HepG2 (cell line): ENCODE measurements around the gene ABCA2. TPM values are rescaled to one million over a fixed set of nuclear protein-coding genes. Genes with fewer than 3 reads are reported as not detected.

Experiments used
- ATF7-NPFF ChIP-seq: sonication (generic); formaldehyde crosslinking; IDR thresholded peaks from 2 replicates; pipeline ENCODE4 v1.8.1; 2023; ENCODE audit warnings: mild to moderate bottlenecking, low read depth, missing genetic modification reagents, moderate library complexity
- CSRNP1 ChIP-seq: sonication (generic); formaldehyde crosslinking; IDR thresholded peaks from 2 replicates; pipeline ENCODE4 v1.8.1; 2023; ENCODE audit warnings: mild to moderate bottlenecking, missing genetic modification reagents
- HBP1 ChIP-seq: IDR thresholded peaks from 2 replicates; pipeline ENCODE4 v1.6.1; 2016; ENCODE audit warnings: low read depth, control low read depth
- HNF4G ChIP-seq, 2 experiments: sonication (generic) in 1 of 2; formaldehyde crosslinking in 1 of 2; IDR thresholded peaks; 2 replicates each; pipeline versions ENCODE4 v1.4.0 to v1.6.1; 2011 to 2020; ENCODE audit warnings: borderline replicate concordance in 2 of 2, low read depth in 2 of 2, mild to moderate bottlenecking in 2 of 2, low read length in 1 of 2, missing genetic modification reagents in 1 of 2, moderate library complexity in 1 of 2
- HNRNPL ChIP-seq: fragments of 200-400 bp; formaldehyde crosslinking; IDR thresholded peaks from 2 replicates; pipeline ENCODE4 v1.6.1; 2017; ENCODE audit warnings: mild to moderate bottlenecking, low read depth, low read length
- MTERF4 ChIP-seq: sonication (generic); formaldehyde crosslinking; IDR thresholded peaks from 2 replicates; pipeline ENCODE4 v1.8.0; 2023; ENCODE audit warnings: mild to moderate bottlenecking, missing genetic modification reagents
- PATZ1 ChIP-seq: sonication (generic); formaldehyde crosslinking; IDR thresholded peaks from 2 replicates; pipeline ENCODE4 v1.4.0; 2020; ENCODE audit warnings: missing genetic modification reagents
- SIX4 ChIP-seq: sonication (generic); formaldehyde crosslinking; IDR thresholded peaks from 2 replicates; pipeline ENCODE4 v1.4.0; 2020; ENCODE audit warnings: missing genetic modification reagents
- TCF12 ChIP-seq, 2 experiments: fragments of 450-650 bp in 1 of 2; sonication (generic) in 1 of 2; formaldehyde crosslinking in 1 of 2; IDR thresholded peaks; 2 replicates each; pipeline versions ENCODE4 v1.6.1 to v1.8.0; 2017 to 2022; ENCODE audit warnings: antibody characterized with exemption in 1 of 2, mild to moderate bottlenecking in 1 of 2, missing genetic modification reagents in 1 of 2, moderate library complexity in 1 of 2
- TEAD3 ChIP-seq: optimal IDR thresholded peaks from 2 replicates; pipeline ENCODE3; 2016; ENCODE audit warnings: borderline replicate concordance
- ZBTB38 ChIP-seq: sonication (generic); formaldehyde crosslinking; IDR thresholded peaks from 2 replicates; pipeline ENCODE4 v1.5.1; 2020; ENCODE audit warnings: mild to moderate bottlenecking, missing genetic modification reagents
- ZBTB7A ChIP-seq: sonication (generic); formaldehyde crosslinking; IDR thresholded peaks from 2 replicates; pipeline ENCODE4 v1.8.0; 2022; ENCODE audit warnings: mild to moderate bottlenecking, missing genetic modification reagents
- ZNF607 ChIP-seq: sonication (generic); formaldehyde crosslinking; IDR thresholded peaks from 2 replicates; pipeline ENCODE4 v1.5.1; 2020; ENCODE audit warnings: missing genetic modification reagents, mild to moderate bottlenecking, borderline replicate concordance
- ZNF609 ChIP-seq: sonication (generic); formaldehyde crosslinking; IDR thresholded peaks from 2 replicates; pipeline ENCODE4 v1.4.0; 2020; ENCODE audit warnings: mild to moderate bottlenecking, missing genetic modification reagents, borderline replicate concordance
- polyA plus RNA-seq, 8 experiments: library from polyadenylated mRNA; depleted of rRNA in 3 of 8; stranded (reverse) in 7 of 8; unstranded in 1 of 8; fragments of >200 nt; fragmentation: Illumina TruSeq in 4 of 8; extraction: Trizol in 4 of 8; gene quantifications; 2 replicates each; pipeline versions ENCODE4 v1.2.1 to v1.2.3, GENCODE V29; 2011 to 2016; ENCODE audit warnings: low read depth in 4 of 8, missing spikeins in 1 of 8, mixed read lengths in 1 of 8; ENCODE audit not compliant: insufficient read depth in 1 of 8
- total RNA-seq, 5 experiments: library from RNA; depleted of rRNA; stranded (reverse); fragments of >200 nt; fragmentation: Illumina TruSeq; extraction: Trizol; gene quantifications; 2 replicates each; pipeline ENCODE4 v1.2.3, GENCODE V29; 2016; ENCODE audit warnings: low read depth in 1 of 5

Gene ABCA2
- total and polyA plus RNA-seq, 2 of the 13 experiments (the other 11 are each of a cell fraction or from before 2014, with no cell fraction given), result 2.9 to 19.2 TPM

GRCh38 chr9:136996361-136997292 lies 31.4 kb downstream of the ABCA2 start, which contains the start of gene CLIC3 (continued):
- TF ChIP-seq MTERF4 (CRISPR knock-in tag) (peak; percentile 68; the same call in 1 of the 2 replicates), ZBTB38 (CRISPR knock-in tag) (peak; percentile 7; the same call in 1 of the 2 replicates), SIX4 (peak; percentile 68), HNF4G (IDR thresholded peaks at IDR 0.05; ENCODE audit: borderline replicate concordance, low read depth, low read length) (peak; percentile 40; the same call in 1 of the 2 replicates), HNF4G (CRISPR knock-in tag; IDR thresholded peaks at IDR 0.05; ENCODE audit: borderline replicate concordance, low read depth) (no peak), HNRNPL (peak; percentile 38; the same call in 1 of the 2 replicates), ZNF607 (CRISPR knock-in tag) (peak; percentile 54; the same call in 1 of the 2 replicates), CSRNP1 (CRISPR knock-in tag) (peak; percentile 9; the same call in 1 of the 2 replicates), ZNF609 (CRISPR knock-in tag) (0 out of 2 replicates have a peak, but pooled peaks have one; percentile 45), ATF7-NPFF (CRISPR knock-in tag) (peak; percentile 63; the same call in 1 of the 2 replicates), PATZ1 (CRISPR knock-in tag) (peak; percentile 85), TCF12 (IDR thresholded peaks at IDR 0.05) (no peak), TCF12 (CRISPR knock-in tag; IDR thresholded peaks at IDR 0.05) (peak; percentile 28; the same call in 1 of the 2 replicates), HBP1 (0 out of 2 replicates have a peak, but pooled peaks have one; percentile 13), TEAD3 (CRISPR knock-in tag) (peak; percentile 36), ZBTB7A (peak; percentile 66; the same call in 1 of the 2 replicates)
